Breast epithelium (tissue), 4 donors: ENCODE results near the gene DUSP28. TPM values are rescaled to one million over a fixed set of nuclear protein-coding genes. Genes with fewer than 3 reads are reported as not detected.

Experiments used
- DNase-seq, 2 donors: peaks; one replicate each; pipeline ENCODE4 v3.0.0-alpha.2; 2019; ENCODE audit warnings: low spot score in 2 of 2
- H3K27ac ChIP-seq, 2 donors: fragments of 200-600 bp; sonication (generic) in 1 of 2; one replicate each; pipeline ENCODE4 v1.5.1; 2016 to 2019; ENCODE audit warnings: mild to moderate bottlenecking in 1 of 2
- H3K27me3 ChIP-seq, 2 donors: fragments of 200-600 bp; sonication (generic) in 1 of 2; one replicate each; pipeline versions ENCODE4 v1.5.1 to v1.6.0; 2017 to 2019; ENCODE audit warnings: control low read depth in 1 of 2, mild to moderate bottlenecking in 1 of 2
- H3K36me3 ChIP-seq: fragments of 200-600 bp; one replicate; pipeline ENCODE4 v1.5.1; 2019
- H3K4me1 ChIP-seq, 2 donors: fragments of 200-600 bp; sonication (generic); one replicate each; pipeline ENCODE4 v1.5.1; 2016 to 2019; ENCODE audit warnings: control low read depth in 1 of 2
- H3K4me3 ChIP-seq, 3 donors: fragments of 200-600 bp; sonication (generic); 1 replicate in 2 of 3; 2 replicates in 1 of 3; pipeline ENCODE4 v1.5.1; 2016 to 2019; ENCODE audit warnings: mild to moderate bottlenecking in 3 of 3, moderate library complexity in 2 of 3
- H3K9me3 ChIP-seq, 2 donors: fragments of 200-600 bp; sonication (generic) in 1 of 2; one replicate each; pipeline ENCODE4 v1.5.1; 2016 to 2019; ENCODE audit warnings: control low read depth in 1 of 2
- POLR2A ChIP-seq: fragments of 450-650 bp; IDR thresholded peaks from one replicate; pipeline ENCODE4 v1.6.1; 2016; ENCODE audit warnings: antibody characterized with exemption, mild to moderate bottlenecking, moderate library complexity
- POLR2AphosphoS5 ChIP-seq, 3 donors: sonication (generic); formaldehyde crosslinking; IDR thresholded peaks; one replicate each; pipeline ENCODE4 v1.6.1; 2017; ENCODE audit warnings: antibody characterized with exemption in 3 of 3
- intact Hi-C: fragments of 100-400 bp; cut with DNase I; formaldehyde crosslinking; loops from one replicate; pipeline ENCODE4 v1.15.1; 2023; ENCODE audit warnings: low total_unique reads
- total RNA-seq, 3 donors: library from RNA; depleted of rRNA; stranded (reverse); fragments of >200 nt; gene quantifications; one replicate each; pipeline ENCODE4 v1.1.0, GENCODE V29; 2016
- TF ChIP-seq, protein P1 (sequence below), 3 donors: fragments of 450-650 bp; IDR thresholded peaks; one replicate each; pipeline ENCODE4 v1.5.1; 2016 to 2017; ENCODE audit warnings: antibody characterized with exemption in 3 of 3, mild to moderate bottlenecking in 3 of 3, moderate library complexity in 3 of 3

The DUSP28 gene
- total RNA-seq, 3 donors from 2014 or later, result 5.9 to 8.8 (median 6.9) TPM

- peaks cover 4 to 10% of the 10 kb centered on the region in 2 donors for H3K4me1 ChIP-seq
- TF ChIP-seq, protein P1, sequence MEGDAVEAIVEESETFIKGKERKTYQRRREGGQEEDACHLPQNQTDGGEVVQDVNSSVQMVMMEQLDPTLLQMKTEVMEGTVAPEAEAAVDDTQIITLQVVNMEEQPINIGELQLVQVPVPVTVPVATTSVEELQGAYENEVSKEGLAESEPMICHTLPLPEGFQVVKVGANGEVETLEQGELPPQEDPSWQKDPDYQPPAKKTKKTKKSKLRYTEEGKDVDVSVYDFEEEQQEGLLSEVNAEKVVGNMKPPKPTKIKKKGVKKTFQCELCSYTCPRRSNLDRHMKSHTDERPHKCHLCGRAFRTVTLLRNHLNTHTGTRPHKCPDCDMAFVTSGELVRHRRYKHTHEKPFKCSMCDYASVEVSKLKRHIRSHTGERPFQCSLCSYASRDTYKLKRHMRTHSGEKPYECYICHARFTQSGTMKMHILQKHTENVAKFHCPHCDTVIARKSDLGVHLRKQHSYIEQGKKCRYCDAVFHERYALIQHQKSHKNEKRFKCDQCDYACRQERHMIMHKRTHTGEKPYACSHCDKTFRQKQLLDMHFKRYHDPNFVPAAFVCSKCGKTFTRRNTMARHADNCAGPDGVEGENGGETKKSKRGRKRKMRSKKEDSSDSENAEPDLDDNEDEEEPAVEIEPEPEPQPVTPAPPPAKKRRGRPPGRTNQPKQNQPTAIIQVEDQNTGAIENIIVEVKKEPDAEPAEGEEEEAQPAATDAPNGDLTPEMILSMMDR (IDR thresholded peaks at IDR 0.05), result no peak
- no peak for TF ChIP-seq POLR2AphosphoS5 (IDR thresholded peaks at IDR 0.05)
- no peak for TF ChIP-seq POLR2A
- no peaks in the 10 kb centered on the region for H3K9me3 ChIP-seq
- no peak for DNase-seq
- no peaks in the 10 kb centered on the region for H3K36me3 ChIP-seq
- no peaks in the 10 kb centered on the region for H3K27me3 ChIP-seq
- H3K4me3 ChIP-seq, result peak overlapping the region; percentile 46 to 86 (median 64)
- H3K27ac ChIP-seq, result no peak overlapping the region
- intact Hi-C loops, result no loop called here
Observed at GRCh38 chr2:240557101-240557751, 2.9 kb upstream of the DUSP28 start.

- Histone ChIP-seq H3K4me1 (peaks cover 4 to 10% of the 10 kb centered on the region in 2 donors), H3K27me3 (no peaks in the 10 kb centered on the region), H3K9me3 (no peaks in the 10 kb centered on the region), H3K27ac (no peak within 1 kb of the TSS), H3K36me3 (no peaks in the 10 kb centered on the region), H3K4me3 (peak within 1 kb of the TSS; percentile 46 to 86 (median 64))
- intact Hi-C loops, result no loop called here
- DNase-seq, result no peak
- TF ChIP-seq POLR2A (no peak), POLR2AphosphoS5 (IDR thresholded peaks at IDR 0.05) (no peak)
- TF ChIP-seq, protein P1 (IDR thresholded peaks at IDR 0.05), result no peak
Observed at GRCh38 chr2:240557808-240558207, 2.3 kb upstream of the DUSP28 start, which contains the start of gene ANKMY1. TSS of gene ANKMY1 (minus strand) at chr2:240557988. CDS start at chr2:240557335, 653 bp downstream.

DNA sequence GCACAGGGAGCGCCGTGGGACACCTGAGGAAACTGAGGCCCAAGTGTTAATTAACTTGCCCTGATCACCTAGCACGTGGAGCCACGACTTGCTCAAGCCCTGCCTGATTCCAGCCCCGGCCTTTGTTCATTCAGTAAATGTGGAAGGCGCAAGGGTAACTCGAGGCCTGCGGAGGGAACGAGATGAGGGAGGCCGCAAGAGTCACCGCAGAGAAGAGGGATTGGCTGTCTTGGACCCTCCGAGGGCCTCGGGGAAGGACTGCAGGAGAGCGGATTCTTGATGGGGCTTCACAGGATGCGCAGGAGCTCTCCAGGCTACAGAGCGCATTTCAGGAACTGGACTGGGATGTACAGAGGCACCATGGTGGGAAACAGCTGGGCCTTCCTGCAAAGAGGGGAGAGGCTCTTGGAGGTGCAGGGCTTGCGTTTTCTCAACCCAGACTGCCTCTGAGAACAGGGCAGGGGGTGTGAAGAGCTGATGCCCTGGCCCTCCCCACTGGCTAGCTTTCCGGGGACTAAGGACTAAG lies 1.9 kb upstream of the DUSP28 start:
- Histone ChIP-seq H3K27me3 (no peaks in the 10 kb centered on the region), H3K9me3 (no peaks in the 10 kb centered on the region), H3K4me1 (peaks cover 4 to 10% of the 10 kb centered on the region in 2 donors), H3K36me3 (no peaks in the 10 kb centered on the region), H3K27ac (no peak overlapping the region), H3K4me3 (peak overlapping the region; percentile 46 to 86 (median 64))
- intact Hi-C loops, result no loop called here
- no peak for DNase-seq
- TF ChIP-seq POLR2A (no peak), POLR2AphosphoS5 (IDR thresholded peaks at IDR 0.05) (no peak)
- TF ChIP-seq, protein P1 (IDR thresholded peaks at IDR 0.05), result no peak

DNA sequence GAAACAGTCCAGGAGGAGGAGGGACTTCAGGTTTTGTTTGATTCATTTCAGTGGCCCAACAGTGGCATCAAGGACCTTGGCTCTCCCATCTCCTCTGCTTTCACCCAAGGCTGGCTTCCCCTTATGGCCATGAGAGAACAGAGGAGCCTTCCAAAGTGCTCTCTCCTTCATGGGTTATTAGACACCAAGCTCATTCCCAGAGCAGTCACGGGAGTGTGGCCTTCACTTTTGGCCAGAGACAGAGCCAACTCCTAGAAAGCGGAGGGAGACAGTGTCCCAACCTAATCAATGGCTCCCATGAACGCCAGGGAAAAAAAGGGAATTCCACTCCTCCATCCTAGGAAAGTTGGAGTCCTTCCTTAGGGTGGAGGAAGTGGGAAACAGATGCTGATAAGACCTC lies 871 bp upstream of the DUSP28 start:
- no peaks in the 10 kb centered on the region for H3K9me3 ChIP-seq
- DNase-seq, result peak in 1 of 2 donors; percentile 5
- H3K27ac ChIP-seq, result no peak overlapping the region
- TF ChIP-seq POLR2A, result no peak
- peaks cover 4 to 10% of the 10 kb centered on the region in 2 donors for H3K4me1 ChIP-seq
- no peak overlapping the region for H3K4me3 ChIP-seq
- H3K36me3 ChIP-seq, result no peaks in the 10 kb centered on the region
- intact Hi-C loops, result no loop called here
- H3K27me3 ChIP-seq, result no peaks in the 10 kb centered on the region

GRCh38 chr2:240560480-240561324 lies 545 bp downstream of the DUSP28 start:
- H3K36me3 ChIP-seq, result no peaks in the 10 kb centered on the region
- peaks cover 7 to 10% of the 10 kb centered on the region in 2 donors for H3K4me1 ChIP-seq
- H3K27me3 ChIP-seq, result no peaks in the 10 kb centered on the region
- peak overlapping the region; percentile 100 for H3K27ac ChIP-seq
- H3K4me3 ChIP-seq, result peak overlapping the region; percentile 89 to 96 (median 90)
- no peaks in the 10 kb centered on the region for H3K9me3 ChIP-seq
- TF ChIP-seq POLR2A, result peak; percentile 52
- TF ChIP-seq, protein P1 (IDR thresholded peaks at IDR 0.05), result peak in 1 of 3 donors; percentile 25
- TF ChIP-seq POLR2AphosphoS5 (IDR thresholded peaks at IDR 0.05), result peak; percentile 53 to 86 (median 72)
- DNase-seq, result peak; percentile 99 to 100
- intact Hi-C loops, result no loop called here
